GM20431 (cell line): ENCODE measurements around the gene ANGPTL8.

Source experiments
- in situ Hi-C: fragments of 300-500 bp; cut with MseI, MboI; formaldehyde crosslinking; loops from one replicate; pipeline ENCODE4 v1.15.0; 2020; ENCODE audit warnings: low sequenced_read_pairs; ENCODE audit not compliant: unreplicated experiment

Gene ANGPTL8

GRCh38 chr19:11254666-11255065 is 15.2 kb downstream of the ANGPTL8 start:
- in situ Hi-C loops: no loop called here

GRCh38 chr19:11256189-11256588 is 16.8 kb downstream of the ANGPTL8 start:
- in situ Hi-C loops: no loop called here

DNA sequence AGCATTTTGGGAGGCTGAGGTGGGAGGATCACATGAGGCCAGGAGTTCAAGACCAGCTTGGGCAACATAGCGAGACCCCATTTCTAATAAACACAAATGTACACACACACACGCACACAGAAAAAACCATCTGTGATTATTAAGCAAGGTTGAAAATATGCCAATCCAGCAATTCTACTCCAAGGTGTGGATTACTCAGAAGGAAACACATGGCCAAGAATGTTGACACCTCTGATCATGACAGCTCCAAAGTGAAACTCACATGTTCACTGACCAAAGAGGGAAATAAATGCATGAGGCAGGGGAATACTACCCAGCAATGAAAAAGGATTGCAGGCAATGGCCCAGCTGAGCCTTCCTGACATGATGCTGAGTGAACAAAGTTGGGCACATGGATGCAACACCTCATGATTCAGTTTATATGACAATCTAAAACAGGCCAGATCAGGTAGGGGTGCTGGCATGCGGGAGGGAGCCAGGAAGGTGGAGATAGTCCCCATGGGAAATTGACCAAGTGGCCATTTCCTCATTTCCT is 18.5 kb downstream of the ANGPTL8 start:
- in situ Hi-C loops: no loop called here

GRCh38 chr19:11260996-11261395 is 21.6 kb downstream of the ANGPTL8 start:
- in situ Hi-C loops: no loop called here

DNA sequence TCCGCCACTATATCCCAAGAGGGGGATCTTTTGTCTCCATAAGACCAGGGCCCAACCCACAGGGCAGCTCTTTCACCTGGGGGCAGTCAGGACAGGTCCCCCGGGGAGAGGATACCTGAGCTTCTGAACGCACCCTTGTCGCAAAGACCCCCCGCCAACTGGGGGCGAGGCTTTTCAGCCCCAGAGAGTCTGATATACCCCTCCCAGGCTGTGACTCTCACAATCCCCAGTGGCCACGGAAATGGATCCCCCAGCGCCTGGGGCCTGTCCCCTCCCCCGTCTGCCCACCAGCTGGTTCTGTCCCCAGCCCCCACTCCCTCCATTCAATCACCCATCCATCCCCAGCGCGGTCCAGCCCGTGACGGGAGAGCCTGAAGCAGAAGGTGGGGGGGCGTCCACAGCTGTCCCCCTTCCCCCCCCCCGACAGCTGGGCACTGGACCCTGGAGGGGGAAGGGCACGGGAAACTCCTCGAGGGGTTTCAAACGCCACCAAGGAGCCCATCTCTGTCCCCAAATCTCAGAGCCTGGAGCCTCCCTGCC is 22.1 kb downstream of the ANGPTL8 start:
- in situ Hi-C loops: no loop called here

GRCh38 chr19:11261971-11262839 is 22.8 kb downstream of the ANGPTL8 start, which contains the start of gene DOCK6:
Gene DOCK6, minus strand, starts transcription at chr19:11262524. Its CDS starts 84 bp downstream, at chr19:11262440.
- in situ Hi-C loops: no loop called here

DNA sequence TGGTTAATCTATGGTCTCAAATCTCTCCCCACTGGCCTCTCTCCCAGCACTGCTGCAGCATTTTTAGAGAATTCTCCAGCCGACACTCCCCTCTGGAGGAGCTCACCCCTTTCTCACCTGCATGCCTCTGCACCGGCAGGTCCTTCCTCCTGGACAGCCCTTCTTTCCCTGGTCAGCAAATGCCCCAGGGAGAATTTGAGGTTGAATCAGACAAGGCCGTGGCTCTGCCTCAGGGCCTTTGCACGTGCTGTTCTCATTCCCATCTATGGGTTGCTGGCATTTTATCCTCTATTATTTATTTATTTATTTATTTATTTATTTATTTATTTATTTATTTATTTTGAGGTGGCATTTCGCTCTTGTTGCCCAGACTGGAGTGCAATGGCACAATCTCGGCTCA is 24.3 kb downstream of the ANGPTL8 start:
- in situ Hi-C loops: no loop called here

GRCh38 chr19:11264452-11265176 is 25.2 kb downstream of the ANGPTL8 start:
- in situ Hi-C loops: no loop called here

GRCh38 chr19:11265177-11265784 is 25.9 kb downstream of the ANGPTL8 start:
- in situ Hi-C loops: no loop called here

DNA sequence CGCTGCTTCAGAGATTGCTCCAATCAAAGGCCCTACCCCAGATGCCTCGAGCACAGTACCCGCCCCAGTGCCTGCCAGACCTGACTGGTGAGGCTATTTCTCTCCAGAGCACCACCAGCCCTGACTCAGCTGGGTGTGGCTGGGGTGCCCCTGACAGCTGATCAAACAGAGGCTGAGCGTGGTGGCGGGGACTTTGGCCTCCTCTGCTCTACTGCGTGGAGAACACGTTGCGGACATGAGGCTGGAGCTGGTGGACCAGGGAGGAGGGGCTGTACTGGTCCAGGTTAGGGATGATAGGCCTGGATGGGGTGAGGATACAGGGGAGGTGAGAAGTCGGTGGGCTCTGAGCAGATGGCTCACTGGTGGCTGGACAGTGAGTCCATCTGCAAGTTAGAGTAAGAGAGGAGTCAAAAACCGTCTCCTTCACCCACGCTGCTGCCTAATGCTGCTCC is 26.4 kb downstream of the ANGPTL8 start:
- in situ Hi-C loops: no loop called here

DNA sequence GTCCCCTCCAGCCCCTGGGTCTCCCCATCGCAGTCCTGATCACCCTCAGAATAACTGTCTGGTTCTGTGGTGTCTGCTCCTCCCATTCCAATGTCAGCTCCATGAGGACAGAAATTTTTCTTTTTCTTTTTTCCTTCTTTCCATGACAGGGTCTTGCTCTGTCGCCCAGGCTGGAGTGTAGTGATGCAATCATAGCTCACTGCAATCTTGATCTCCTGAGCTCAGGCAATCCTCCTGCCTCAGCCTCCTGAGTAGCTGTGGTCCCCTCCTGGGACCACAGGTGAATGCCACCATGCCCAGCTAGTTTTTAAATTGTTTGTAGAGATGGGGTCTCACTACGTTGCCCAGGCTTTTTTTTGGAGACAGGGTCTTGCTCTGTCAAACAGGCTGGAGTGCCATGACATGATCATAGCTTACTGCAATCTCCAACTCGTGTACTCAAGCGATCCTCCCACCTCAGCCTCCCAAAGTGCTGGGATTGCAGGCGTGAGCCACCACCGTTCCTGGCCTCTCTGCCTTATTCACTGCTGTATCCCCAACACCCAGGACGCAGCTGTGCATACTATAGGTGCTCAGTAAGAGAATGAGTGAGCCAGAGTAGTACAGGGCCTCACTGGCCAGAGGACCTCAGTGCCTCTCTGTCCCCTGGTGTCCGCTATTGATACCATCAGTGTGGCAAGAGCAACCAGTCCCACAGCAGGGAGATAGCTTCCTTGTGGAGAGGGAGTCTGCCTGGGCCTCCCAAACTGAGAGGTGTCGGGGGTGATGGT is 28.1 kb downstream of the ANGPTL8 start:
- in situ Hi-C loops: no loop called here

DNA sequence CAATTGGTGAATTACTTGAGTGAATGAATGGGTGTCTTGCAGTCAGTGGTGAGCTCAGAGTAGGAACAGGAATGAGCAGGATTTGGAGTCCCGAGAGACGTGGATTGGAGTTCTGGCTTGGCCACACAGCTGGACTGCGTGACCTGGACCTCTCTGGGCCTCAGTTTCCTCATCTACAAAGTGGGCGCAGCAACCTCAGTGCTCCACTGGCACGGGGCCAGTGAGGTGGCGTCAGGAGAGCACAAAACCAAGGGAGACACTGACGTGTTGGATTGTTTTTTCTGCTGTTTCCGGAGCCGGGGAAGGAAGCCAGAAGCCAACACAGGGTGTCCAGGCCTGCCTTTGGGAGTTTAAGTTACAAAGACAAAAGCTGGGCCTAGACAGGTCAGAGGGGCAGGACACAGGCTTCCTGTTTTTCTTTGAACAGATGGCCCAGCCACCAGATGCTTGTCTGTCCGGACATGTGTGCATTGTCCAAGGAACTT is 29.4 kb downstream of the ANGPTL8 start:
- in situ Hi-C loops: no loop called here

DNA sequence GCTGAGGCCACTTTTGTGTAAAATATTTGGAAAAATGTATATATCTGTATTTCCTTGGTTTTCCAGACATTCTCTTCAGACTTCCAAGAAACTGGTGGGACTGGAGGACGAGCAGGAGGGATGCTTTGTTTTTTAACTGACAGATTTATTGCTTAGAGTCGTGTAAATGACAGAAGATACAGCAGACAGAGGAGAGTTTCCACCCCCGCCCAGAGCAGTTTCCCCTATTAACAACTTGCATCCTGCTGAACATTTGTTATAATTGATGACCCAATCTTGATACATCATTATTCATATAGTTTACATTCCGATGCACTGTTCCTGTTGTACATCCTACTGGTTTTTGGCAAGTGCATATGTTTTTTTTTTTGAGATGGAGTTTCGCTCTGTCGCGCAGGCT is 30.0 kb downstream of the ANGPTL8 start:
- in situ Hi-C loops: no loop called here

- in situ Hi-C loops: no loop called here
Measured at GRCh38 chr19:11273296-11273695, 33.9 kb downstream of the ANGPTL8 start.

- in situ Hi-C loops: no loop called here
Measured at GRCh38 chr19:11273989-11274388, 34.6 kb downstream of the ANGPTL8 start.

DNA sequence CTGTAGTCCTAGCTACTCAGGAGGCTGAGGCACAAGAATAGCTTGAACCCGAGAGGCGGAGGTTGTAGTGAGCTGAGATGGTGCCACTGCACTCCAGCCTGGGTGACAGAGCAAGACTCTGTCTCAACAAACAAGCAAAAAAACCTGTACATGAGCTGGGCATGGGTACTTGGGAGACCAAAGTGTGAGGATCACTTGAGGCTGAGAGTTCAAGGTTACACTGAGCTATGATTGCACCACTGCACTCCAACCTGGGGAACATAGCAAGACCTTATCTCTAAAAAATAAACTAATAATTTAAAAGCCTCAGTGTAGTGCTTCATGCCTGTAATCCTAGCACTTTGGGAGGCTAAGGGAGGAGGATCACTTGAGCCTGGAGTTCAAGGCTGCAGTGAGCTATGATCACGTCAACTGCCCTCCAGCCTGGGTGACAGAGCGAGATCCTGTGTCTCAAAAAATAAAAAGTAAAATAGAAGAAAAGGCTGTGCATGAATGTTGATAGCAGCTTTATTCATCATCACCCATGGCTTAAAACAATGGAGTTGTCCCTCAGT is 35.2 kb downstream of the ANGPTL8 start:
- in situ Hi-C loops: no loop called here

DNA sequence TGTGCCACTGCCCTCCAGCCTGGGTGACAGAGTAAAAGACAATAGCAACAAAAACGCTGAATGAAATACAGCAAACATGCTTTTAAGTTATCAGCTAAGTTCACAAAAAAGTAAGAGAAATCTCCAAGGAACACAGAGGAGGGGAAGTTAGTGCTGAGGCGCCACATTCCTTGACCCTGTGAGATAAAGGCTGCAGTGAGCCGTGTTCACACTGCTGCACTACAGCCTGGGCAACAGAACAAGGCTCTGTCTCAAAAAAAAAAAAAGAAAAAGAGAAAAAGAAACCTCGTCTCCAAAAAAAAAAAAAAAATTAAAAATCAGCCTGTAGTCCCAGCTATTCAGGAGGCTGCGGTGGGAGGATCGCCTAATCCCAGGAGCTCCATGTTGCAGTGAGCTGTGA is 39.3 kb downstream of the ANGPTL8 start:
- in situ Hi-C loops: no loop called here

DNA sequence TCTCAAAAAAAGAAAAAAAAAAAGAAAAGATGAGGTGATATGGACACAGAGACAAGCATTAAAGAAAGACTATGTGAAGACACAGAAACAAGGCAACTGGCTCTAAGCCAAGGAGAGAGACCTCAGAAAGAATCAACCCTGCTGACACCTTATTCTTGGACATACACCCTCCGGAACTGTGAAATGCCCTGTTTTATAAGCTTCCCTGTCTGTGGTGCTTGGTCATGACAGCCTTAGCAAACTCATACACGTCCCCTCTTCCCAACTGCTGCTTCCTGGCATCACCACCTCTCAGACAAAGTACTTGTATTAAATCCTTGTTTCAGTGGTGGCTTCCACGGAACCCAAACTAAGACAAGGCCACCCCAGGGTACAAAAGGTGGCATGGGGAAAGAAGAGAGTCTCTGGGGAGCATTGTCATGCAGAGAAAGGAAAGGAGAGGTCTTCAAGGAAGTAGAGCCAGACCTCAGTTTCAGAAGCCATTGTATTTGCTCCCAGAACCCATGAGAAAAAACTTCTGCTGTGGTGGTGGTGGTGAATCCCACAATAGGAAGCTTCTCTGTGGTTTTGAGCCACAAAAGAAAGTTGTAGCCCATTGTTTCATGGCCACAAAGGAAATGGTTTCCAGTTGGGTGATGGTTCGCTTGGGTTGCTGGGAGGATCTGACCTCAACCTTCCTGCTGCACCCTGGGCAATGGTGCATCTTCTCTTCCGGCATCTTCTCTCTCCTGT is 40.3 kb downstream of the ANGPTL8 start:
- in situ Hi-C loops: no loop called here
